Measurements from ENCODE around the gene RTTN. TPM values are rescaled to one million over a fixed set of nuclear protein-coding genes. Genes with fewer than 3 reads are reported as not detected.

Gene RTTN
- total and polyA plus RNA-seq, 9 of the 15 experiments (the other 6 are each of a cell fraction or from before 2014, with no cell fraction given): 3.1 to 18.3 (median 10.6) TPM

GRCh38 chr18:70025580-70025979 lies 179.9 kb downstream of the RTTN start (continued):
- 0 out of 2 replicates have a peak, but pooled peaks have one; percentile 11 for TF ChIP-seq MAFG (tag; conservative IDR thresholded peaks at IDR 0.05)
- peak; percentile 86 for TF ChIP-seq CTBP1 (IDR thresholded peaks at IDR 0.05; ENCODE audit: borderline replicate concordance)
- peak; percentile 59; the same call in 1 of the 2 replicates for TF ChIP-seq MBD2 (IDR thresholded peaks at IDR 0.05; ENCODE audit: borderline replicate concordance, low read depth)
- no peak for TF ChIP-seq NCOA6 (IDR thresholded peaks at IDR 0.05)
- TF ChIP-seq ELF4 (CRISPR knock-in tag; IDR thresholded peaks at IDR 0.05): 0 out of 2 replicates have a peak, but pooled peaks have one; percentile 33
- TF ChIP-seq, protein P1, sequence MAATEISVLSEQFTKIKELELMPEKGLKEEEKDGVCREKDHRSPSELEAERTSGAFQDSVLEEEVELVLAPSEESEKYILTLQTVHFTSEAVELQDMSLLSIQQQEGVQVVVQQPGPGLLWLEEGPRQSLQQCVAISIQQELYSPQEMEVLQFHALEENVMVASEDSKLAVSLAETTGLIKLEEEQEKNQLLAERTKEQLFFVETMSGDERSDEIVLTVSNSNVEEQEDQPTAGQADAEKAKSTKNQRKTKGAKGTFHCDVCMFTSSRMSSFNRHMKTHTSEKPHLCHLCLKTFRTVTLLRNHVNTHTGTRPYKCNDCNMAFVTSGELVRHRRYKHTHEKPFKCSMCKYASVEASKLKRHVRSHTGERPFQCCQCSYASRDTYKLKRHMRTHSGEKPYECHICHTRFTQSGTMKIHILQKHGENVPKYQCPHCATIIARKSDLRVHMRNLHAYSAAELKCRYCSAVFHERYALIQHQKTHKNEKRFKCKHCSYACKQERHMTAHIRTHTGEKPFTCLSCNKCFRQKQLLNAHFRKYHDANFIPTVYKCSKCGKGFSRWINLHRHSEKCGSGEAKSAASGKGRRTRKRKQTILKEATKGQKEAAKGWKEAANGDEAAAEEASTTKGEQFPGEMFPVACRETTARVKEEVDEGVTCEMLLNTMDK (IDR thresholded peaks at IDR 0.05; ENCODE audit: borderline replicate concordance, insufficient read depth, low read depth, low read length, poor library complexity, severe bottlenecking): no peak
- TF ChIP-seq NR4A1 (CRISPR knock-in tag; IDR thresholded peaks at IDR 0.05): no peak
- peak; percentile 60 for TF ChIP-seq NR4A1 (tag; IDR thresholded peaks at IDR 0.05)
- peak; percentile 83; the same call in 1 of the 2 replicates for TF ChIP-seq RNF2 (IDR thresholded peaks at IDR 0.05)
- TF ChIP-seq FOXK2 (conservative IDR thresholded peaks at IDR 0.05 in 1 of 2, IDR thresholded peaks at IDR 0.05 in 1 of 2; ENCODE audit: low read depth in 2 of 2): peak; percentile 94 to 97
- peak; percentile 96 for TF ChIP-seq MTA2 (IDR thresholded peaks at IDR 0.05; ENCODE audit: low read depth)
- TF ChIP-seq NONO (IDR thresholded peaks at IDR 0.05; ENCODE audit: low read depth in 2 of 2, low read length in 1 of 2): peak in 1 of 2 experiments; percentile 80; a peak in 1 of 4 replicates
- peak; percentile 21; the same call in 1 of the 2 replicates for TF ChIP-seq TOE1 (IDR thresholded peaks at IDR 0.05; ENCODE audit: borderline replicate concordance)
- no peak for TF ChIP-seq TOE1 (CRISPR knock-in tag; IDR thresholded peaks at IDR 0.05; ENCODE audit: borderline replicate concordance, low read depth)
- TF ChIP-seq HDAC2 (IDR thresholded peaks at IDR 0.05): peak; percentile 66; the same call in 1 of the 2 replicates
- no peak for TF ChIP-seq ATF1 (CRISPR knock-in tag; IDR thresholded peaks at IDR 0.05)
- peak; percentile 46 for TF ChIP-seq ATF1 (tag; IDR thresholded peaks at IDR 0.05)
- TF ChIP-seq ZEB2 (IDR thresholded peaks at IDR 0.05): peak; percentile 87
- peak; percentile 28; the same call in 1 of the 2 replicates for TF ChIP-seq ZBTB2 (IDR thresholded peaks at IDR 0.05)
- peak; percentile 56 for TF ChIP-seq ZNF24 (IDR thresholded peaks at IDR 0.05)
- peak; percentile 86 to 91 for TF ChIP-seq ARNT (IDR thresholded peaks at IDR 0.05)
